Activated CD4-positive, alpha-beta T cell treated with anti-CD3 and anti-CD28 coated beads, Interleukin-2, amount 10 ng/mL, durations not matched to agents 24 days and 14 days (primary cell): ENCODE data around the gene CCDC170. TPM values are rescaled to one million over a fixed set of nuclear protein-coding genes. Genes with fewer than 3 reads are reported as not detected.

Experiments
- DNase-seq: peaks from one replicate; pipeline ENCODE4 v3.0.0; 2022
- H3K27ac Mint-ChIP-seq: one replicate; pipeline ENCODE4 v1.8.0; 2022; ENCODE audit warnings: mild to moderate bottlenecking, mixed read lengths
- H3K27me3 Mint-ChIP-seq: one replicate; pipeline ENCODE4 v1.8.0; 2022; ENCODE audit warnings: mixed read lengths
- H3K36me3 Mint-ChIP-seq: one replicate; pipeline ENCODE4 v1.8.0; 2022; ENCODE audit warnings: low read depth, mild to moderate bottlenecking, mixed read lengths
- H3K4me1 Mint-ChIP-seq: one replicate; pipeline ENCODE4 v1.8.0; 2021; ENCODE audit warnings: mixed read lengths
- H3K4me3 Mint-ChIP-seq: one replicate; pipeline ENCODE4 v1.8.0; 2022; ENCODE audit warnings: mild to moderate bottlenecking, moderate library complexity, mixed read lengths
- H3K9me3 Mint-ChIP-seq: one replicate; pipeline ENCODE4 v1.8.0; 2021; ENCODE audit warnings: mixed read lengths
- intact Hi-C: fragments of 100-400 bp; cut with micrococcal nuclease; formaldehyde crosslinking; loops from one replicate; pipeline ENCODE4 v1.15.1; 2023
- total RNA-seq: library from RNA; stranded (reverse); gene quantifications from 2 replicates; pipeline ENCODE4 v1.2.3, GENCODE V29; 2022

CCDC170 gene
- total RNA-seq, 1 donor from 2014 or later, result not detected

- no peak overlapping the region for H3K4me3 Mint-ChIP-seq
- DNase-seq, result no peak
- peaks cover 16% of the 10 kb centered on the region for H3K27me3 Mint-ChIP-seq
- H3K4me1 Mint-ChIP-seq, result no peaks in the 10 kb centered on the region
- H3K9me3 Mint-ChIP-seq, result no peaks in the 10 kb centered on the region
- H3K27ac Mint-ChIP-seq, result no peak overlapping the region
- intact Hi-C loops, result no loop called here
- no peaks in the 10 kb centered on the region for H3K36me3 Mint-ChIP-seq
Measured at GRCh38 chr6:151649835-151650234, 156.0 kb downstream of the CCDC170 start.

GRCh38 chr6:151651639-151652038, 157.8 kb downstream of the CCDC170 start:
- no peaks in the 10 kb centered on the region for H3K4me1 Mint-ChIP-seq
- H3K9me3 Mint-ChIP-seq, result no peaks in the 10 kb centered on the region
- DNase-seq, result no peak
- H3K27ac Mint-ChIP-seq, result no peak overlapping the region
- H3K27me3 Mint-ChIP-seq, result peaks cover 4% of the 10 kb centered on the region
- intact Hi-C loops, result no loop called here
- H3K4me3 Mint-ChIP-seq, result no peak overlapping the region
- H3K36me3 Mint-ChIP-seq, result no peaks in the 10 kb centered on the region

- H3K4me3 Mint-ChIP-seq, result no peak overlapping the region
- peaks cover 2% of the 10 kb centered on the region for H3K27me3 Mint-ChIP-seq
- H3K9me3 Mint-ChIP-seq, result no peaks in the 10 kb centered on the region
- no peaks in the 10 kb centered on the region for H3K4me1 Mint-ChIP-seq
- intact Hi-C loops, result no loop called here
- H3K27ac Mint-ChIP-seq, result no peak overlapping the region
- H3K36me3 Mint-ChIP-seq, result no peaks in the 10 kb centered on the region
- no peak for DNase-seq
Measured at GRCh38 chr6:151652325-151652724, 158.5 kb downstream of the CCDC170 start.

- Mint-ChIP-seq H3K36me3 (no peaks in the 10 kb centered on the region), H3K9me3 (no peaks in the 10 kb centered on the region), H3K4me3 (no peak overlapping the region), H3K27me3 (peaks cover 3% of the 10 kb centered on the region), H3K4me1 (no peaks in the 10 kb centered on the region), H3K27ac (no peak overlapping the region)
- intact Hi-C loops, result no loop called here
- no peak for DNase-seq
Measured at GRCh38 chr6:151655099-151655498, 161.3 kb downstream of the CCDC170 start.

- Mint-ChIP-seq H3K27ac (no peak overlapping the region), H3K27me3 (peaks cover 3% of the 10 kb centered on the region), H3K4me1 (no peaks in the 10 kb centered on the region), H3K36me3 (no peaks in the 10 kb centered on the region), H3K9me3 (no peaks in the 10 kb centered on the region), H3K4me3 (no peak overlapping the region)
- intact Hi-C loops, result no loop called here
- DNase-seq, result no peak
Measured at GRCh38 chr6:151656392-151656791, 162.6 kb downstream of the CCDC170 start.

GRCh38 chr6:151658091-151658490, 164.3 kb downstream of the CCDC170 start:
- Mint-ChIP-seq H3K9me3 (no peaks in the 10 kb centered on the region), H3K4me1 (no peaks in the 10 kb centered on the region), H3K36me3 (no peaks in the 10 kb centered on the region), H3K27ac (no peak overlapping the region), H3K27me3 (peaks cover 10% of the 10 kb centered on the region), H3K4me3 (no peak overlapping the region)
- DNase-seq, result no peak
- intact Hi-C loops, result no loop called here

- Mint-ChIP-seq H3K36me3 (no peaks in the 10 kb centered on the region), H3K4me1 (no peaks in the 10 kb centered on the region), H3K27ac (no peak overlapping the region), H3K4me3 (no peak overlapping the region), H3K9me3 (no peaks in the 10 kb centered on the region), H3K27me3 (peaks cover 17% of the 10 kb centered on the region)
- intact Hi-C loops, result no loop called here
- DNase-seq, result no peak
Measured at GRCh38 chr6:151659212-151659611, 165.4 kb downstream of the CCDC170 start.

GRCh38 chr6:151661509-151661908, 167.7 kb downstream of the CCDC170 start:
- no peak for DNase-seq
- intact Hi-C loops, result no loop called here
- no peak overlapping the region for H3K4me3 Mint-ChIP-seq
- no peaks in the 10 kb centered on the region for H3K36me3 Mint-ChIP-seq
- H3K27ac Mint-ChIP-seq, result no peak overlapping the region
- no peaks in the 10 kb centered on the region for H3K9me3 Mint-ChIP-seq
- H3K27me3 Mint-ChIP-seq, result peaks cover 22% of the 10 kb centered on the region
- no peaks in the 10 kb centered on the region for H3K4me1 Mint-ChIP-seq

GRCh38 chr6:151661928-151662327, 168.1 kb downstream of the CCDC170 start:
- H3K4me1 Mint-ChIP-seq, result no peaks in the 10 kb centered on the region
- no peak overlapping the region for H3K4me3 Mint-ChIP-seq
- no peak overlapping the region for H3K27ac Mint-ChIP-seq
- no peaks in the 10 kb centered on the region for H3K9me3 Mint-ChIP-seq
- H3K36me3 Mint-ChIP-seq, result no peaks in the 10 kb centered on the region
- intact Hi-C loops, result no loop called here
- no peak for DNase-seq
- peaks cover 25% of the 10 kb centered on the region for H3K27me3 Mint-ChIP-seq

- Mint-ChIP-seq H3K36me3 (no peaks in the 10 kb centered on the region), H3K9me3 (no peaks in the 10 kb centered on the region), H3K27me3 (peaks cover 28% of the 10 kb centered on the region), H3K4me1 (no peaks in the 10 kb centered on the region), H3K4me3 (no peak overlapping the region), H3K27ac (no peak overlapping the region)
- DNase-seq, result no peak
- intact Hi-C loops, result no loop called here
Measured at GRCh38 chr6:151663559-151663958, 169.7 kb downstream of the CCDC170 start.

GRCh38 chr6:151664390-151664789, 170.6 kb downstream of the CCDC170 start:
- Mint-ChIP-seq H3K4me1 (no peaks in the 10 kb centered on the region), H3K36me3 (no peaks in the 10 kb centered on the region), H3K27me3 (peaks cover 28% of the 10 kb centered on the region), H3K4me3 (no peak overlapping the region), H3K27ac (no peak overlapping the region), H3K9me3 (no peaks in the 10 kb centered on the region)
- intact Hi-C loops, result no loop called here
- DNase-seq, result no peak

GRCh38 chr6:151665329-151665728, 171.5 kb downstream of the CCDC170 start:
- intact Hi-C loops, result no loop called here
- Mint-ChIP-seq H3K4me1 (no peaks in the 10 kb centered on the region), H3K4me3 (no peak overlapping the region), H3K9me3 (no peaks in the 10 kb centered on the region), H3K27ac (no peak overlapping the region), H3K27me3 (peaks cover 30% of the 10 kb centered on the region), H3K36me3 (no peaks in the 10 kb centered on the region)
- DNase-seq, result no peak

GRCh38 chr6:151666526-151666925, 172.7 kb downstream of the CCDC170 start:
- no peak for DNase-seq
- H3K27me3 Mint-ChIP-seq, result peaks cover 30% of the 10 kb centered on the region
- no peak overlapping the region for H3K27ac Mint-ChIP-seq
- no peaks in the 10 kb centered on the region for H3K36me3 Mint-ChIP-seq
- H3K9me3 Mint-ChIP-seq, result no peaks in the 10 kb centered on the region
- intact Hi-C loops, result no loop called here
- H3K4me1 Mint-ChIP-seq, result no peaks in the 10 kb centered on the region
- no peak overlapping the region for H3K4me3 Mint-ChIP-seq

- Mint-ChIP-seq H3K36me3 (no peaks in the 10 kb centered on the region), H3K4me3 (no peak overlapping the region), H3K4me1 (no peaks in the 10 kb centered on the region), H3K9me3 (no peaks in the 10 kb centered on the region), H3K27me3 (peaks cover 16% of the 10 kb centered on the region), H3K27ac (no peak overlapping the region)
- DNase-seq, result no peak
- intact Hi-C loops, result no loop called here
Measured at GRCh38 chr6:151669208-151669560, 175.4 kb downstream of the CCDC170 start.

GRCh38 chr6:151670116-151670515, 176.3 kb downstream of the CCDC170 start:
- intact Hi-C loops, result loop anchor here (10.0 kb wide), 1 partner anchor 665 kb away; no protein-coding TSS in a partner anchor
- Mint-ChIP-seq H3K4me1 (no peaks in the 10 kb centered on the region), H3K27me3 (peaks cover 17% of the 10 kb centered on the region), H3K9me3 (no peaks in the 10 kb centered on the region), H3K36me3 (no peaks in the 10 kb centered on the region), H3K27ac (no peak overlapping the region), H3K4me3 (no peak overlapping the region)
- no peak for DNase-seq
